HepG2 (cell line): ENCODE results near the gene CYSRT1. TPM values are rescaled to one million over a fixed set of nuclear protein-coding genes. Genes with fewer than 3 reads are reported as not detected.

Experiments
- JUN ChIP-seq: sonication (generic); formaldehyde crosslinking; IDR thresholded peaks from 2 replicates; pipeline ENCODE4 v1.4.0; 2020; ENCODE audit warnings: mild to moderate bottlenecking, missing genetic modification reagents
- MATR3 ChIP-seq: sonication (generic); formaldehyde crosslinking; IDR thresholded peaks from 2 replicates; pipeline ENCODE4 v1.4.0; 2020; ENCODE audit warnings: missing genetic modification reagents
- RXRA ChIP-seq: sonication (generic); formaldehyde crosslinking; IDR thresholded peaks from 2 replicates; pipeline ENCODE4 v1.5.1; 2020; ENCODE audit warnings: missing genetic modification reagents
- SMARCE1 ChIP-seq: fragments of 450-650 bp; IDR thresholded peaks from 2 replicates; pipeline ENCODE4 v1.6.1; 2017; ENCODE audit warnings: borderline replicate concordance
- SP2 ChIP-seq: sonication (generic); formaldehyde crosslinking; IDR thresholded peaks from 2 replicates; pipeline ENCODE4 v1.5.1; 2020; ENCODE audit warnings: mild to moderate bottlenecking, missing genetic modification reagents
- TBL1XR1 ChIP-seq: fragments of 150-350 bp; IDR thresholded peaks from 2 replicates; pipeline ENCODE4 v1.6.1; 2014; ENCODE audit warnings: borderline replicate concordance, low read length; ENCODE audit not compliant: partially characterized antibody
- ZFX ChIP-seq: sonication (generic); formaldehyde crosslinking; IDR thresholded peaks from 2 replicates; pipeline ENCODE4 v1.4.0; 2020; ENCODE audit warnings: mild to moderate bottlenecking, low read depth, missing genetic modification reagents, moderate library complexity
- ZNF138 ChIP-seq: sonication (generic); formaldehyde crosslinking; IDR thresholded peaks from 2 replicates; pipeline ENCODE4 v1.5.0; 2020; ENCODE audit warnings: mild to moderate bottlenecking, low read depth, missing genetic modification reagents
- ZNF230 ChIP-seq: sonication (generic); formaldehyde crosslinking; IDR thresholded peaks from 2 replicates; pipeline ENCODE4 v1.4.0; 2020; ENCODE audit warnings: mild to moderate bottlenecking, missing genetic modification reagents
- ZNF274 ChIP-seq: sonication (generic); formaldehyde crosslinking; IDR thresholded peaks from 2 replicates; pipeline ENCODE4 v1.5.1; 2020; ENCODE audit warnings: mild to moderate bottlenecking, missing genetic modification reagents
- ZNF567 ChIP-seq: sonication (generic); formaldehyde crosslinking; IDR thresholded peaks from 2 replicates; pipeline ENCODE4 v1.8.1; 2023; ENCODE audit warnings: mild to moderate bottlenecking, missing genetic modification reagents, borderline replicate concordance
- ZNF737 ChIP-seq: sonication (generic); formaldehyde crosslinking; IDR thresholded peaks from 2 replicates; pipeline ENCODE4 v1.5.0; 2020; ENCODE audit warnings: missing genetic modification reagents, mild to moderate bottlenecking, borderline replicate concordance
- ZNF839 ChIP-seq: sonication (generic); formaldehyde crosslinking; IDR thresholded peaks from 2 replicates; pipeline ENCODE4 v1.4.0; 2020; ENCODE audit warnings: missing genetic modification reagents, mild to moderate bottlenecking, borderline replicate concordance
- polyA plus RNA-seq, 8 experiments: library from polyadenylated mRNA; depleted of rRNA in 3 of 8; stranded (reverse) in 7 of 8; unstranded in 1 of 8; fragments of >200 nt; fragmentation: Illumina TruSeq in 4 of 8; extraction: Trizol in 4 of 8; gene quantifications; 2 replicates each; pipeline versions ENCODE4 v1.2.1 to v1.2.3, GENCODE V29; 2011 to 2016; ENCODE audit warnings: low read depth in 4 of 8, missing spikeins in 1 of 8, mixed read lengths in 1 of 8; ENCODE audit not compliant: insufficient read depth in 1 of 8
- total RNA-seq, 5 experiments: library from RNA; depleted of rRNA; stranded (reverse); fragments of >200 nt; fragmentation: Illumina TruSeq; extraction: Trizol; gene quantifications; 2 replicates each; pipeline ENCODE4 v1.2.3, GENCODE V29; 2016; ENCODE audit warnings: low read depth in 1 of 5
- TF ChIP-seq, protein P1 (sequence below): IDR thresholded peaks from 2 replicates; pipeline ENCODE4 v1.6.1; 2012; ENCODE audit warnings: low read depth, low read length, improper control_type of control experiment
- TF ChIP-seq, protein P2 (sequence below), 2 experiments: fragments of 450-650 bp in 1 of 2; sonication (generic) in 1 of 2; formaldehyde crosslinking in 1 of 2; IDR thresholded peaks; 2 replicates each; pipeline versions ENCODE4 v1.6.1 to v1.8.0; 2016 to 2022; ENCODE audit warnings: antibody characterized with exemption in 1 of 2, mild to moderate bottlenecking in 1 of 2, missing genetic modification reagents in 1 of 2
- TF ChIP-seq, protein P3 (sequence below): sonication (generic); formaldehyde crosslinking; conservative IDR thresholded peaks from 2 replicates; pipeline ENCODE4 v1.8.0; 2022; ENCODE audit warnings: missing genetic modification reagents

The CYSRT1 gene
- total and polyA plus RNA-seq, 2 of the 13 experiments (the other 11 are each of a cell fraction or from before 2014, with no cell fraction given), result 1.5 to 2.1 TPM

DNA sequence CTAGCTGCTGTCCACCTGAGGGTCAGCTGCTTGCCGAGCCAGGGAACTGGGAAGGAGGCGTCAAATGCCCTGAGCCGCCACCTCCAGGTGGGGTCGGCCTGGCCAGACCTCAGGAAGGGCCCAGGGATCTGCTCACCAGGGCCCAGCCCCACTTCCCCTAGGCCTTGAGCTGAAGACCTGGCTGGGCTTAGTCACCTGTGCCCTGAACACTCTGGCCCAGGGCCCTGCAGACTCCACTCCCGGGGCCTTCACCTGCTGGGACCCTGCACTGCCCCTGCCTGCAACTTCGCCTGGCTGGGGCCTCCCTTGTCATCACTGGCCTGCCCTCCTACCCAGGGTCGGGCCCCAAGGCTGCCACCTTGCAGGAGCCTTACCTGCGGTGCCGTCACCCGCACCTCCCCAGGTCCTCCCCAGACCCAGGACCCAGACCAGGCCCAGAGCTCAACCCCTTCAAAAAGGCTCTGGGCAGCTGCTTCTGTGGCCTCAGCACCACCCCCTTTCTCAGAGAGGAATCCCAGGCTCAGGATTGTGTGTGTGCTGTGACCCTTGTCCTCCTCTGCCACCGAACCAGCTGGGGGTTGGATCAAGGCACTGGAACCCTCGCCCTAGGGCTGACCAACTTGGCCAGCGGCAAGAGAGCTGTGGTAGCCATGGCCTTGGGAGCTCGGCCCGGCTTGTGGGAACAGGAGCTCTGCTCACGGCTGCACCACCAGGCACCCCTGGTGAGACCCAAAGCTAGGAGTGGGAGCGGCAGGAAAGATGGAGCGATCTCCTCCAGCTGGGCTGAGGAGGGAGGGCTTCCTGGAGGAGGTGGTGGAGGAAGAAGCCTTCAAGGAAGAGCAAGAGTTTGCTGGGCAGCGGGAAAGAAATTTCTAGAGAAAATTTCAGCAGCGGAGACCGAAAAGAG is 29.0 kb downstream of the CYSRT1 start (continued):
- no peak for TF ChIP-seq ZNF138 (CRISPR knock-in tag)
- no peak for TF ChIP-seq JUN (CRISPR knock-in tag)
- no peak for TF ChIP-seq SP2 (CRISPR knock-in tag)
- TF ChIP-seq, protein P1, sequence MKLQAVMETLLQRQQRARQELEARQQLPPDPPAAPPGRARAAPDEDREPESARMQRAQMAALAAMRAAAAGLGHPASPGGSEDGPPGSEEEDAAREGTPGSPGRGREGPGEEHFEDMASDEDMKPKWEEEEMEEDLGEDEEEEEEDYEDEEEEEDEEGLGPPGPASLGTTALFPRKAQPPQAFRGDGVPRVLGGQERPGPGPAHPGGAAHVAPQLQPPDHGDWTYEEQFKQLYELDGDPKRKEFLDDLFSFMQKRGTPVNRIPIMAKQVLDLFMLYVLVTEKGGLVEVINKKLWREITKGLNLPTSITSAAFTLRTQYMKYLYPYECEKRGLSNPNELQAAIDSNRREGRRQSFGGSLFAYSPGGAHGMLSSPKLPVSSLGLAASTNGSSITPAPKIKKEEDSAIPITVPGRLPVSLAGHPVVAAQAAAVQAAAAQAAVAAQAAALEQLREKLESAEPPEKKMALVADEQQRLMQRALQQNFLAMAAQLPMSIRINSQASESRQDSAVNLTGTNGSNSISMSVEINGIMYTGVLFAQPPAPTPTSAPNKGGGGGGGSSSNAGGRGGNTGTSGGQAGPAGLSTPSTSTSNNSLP, result no peak
- no peak for TF ChIP-seq ZNF274 (CRISPR knock-in tag)
- TF ChIP-seq ZNF567 (CRISPR knock-in tag), result no peak
- TF ChIP-seq SMARCE1, result no peak
- peak; percentile 78 for TF ChIP-seq ZFX (CRISPR knock-in tag)
- TF ChIP-seq, protein P2, sequence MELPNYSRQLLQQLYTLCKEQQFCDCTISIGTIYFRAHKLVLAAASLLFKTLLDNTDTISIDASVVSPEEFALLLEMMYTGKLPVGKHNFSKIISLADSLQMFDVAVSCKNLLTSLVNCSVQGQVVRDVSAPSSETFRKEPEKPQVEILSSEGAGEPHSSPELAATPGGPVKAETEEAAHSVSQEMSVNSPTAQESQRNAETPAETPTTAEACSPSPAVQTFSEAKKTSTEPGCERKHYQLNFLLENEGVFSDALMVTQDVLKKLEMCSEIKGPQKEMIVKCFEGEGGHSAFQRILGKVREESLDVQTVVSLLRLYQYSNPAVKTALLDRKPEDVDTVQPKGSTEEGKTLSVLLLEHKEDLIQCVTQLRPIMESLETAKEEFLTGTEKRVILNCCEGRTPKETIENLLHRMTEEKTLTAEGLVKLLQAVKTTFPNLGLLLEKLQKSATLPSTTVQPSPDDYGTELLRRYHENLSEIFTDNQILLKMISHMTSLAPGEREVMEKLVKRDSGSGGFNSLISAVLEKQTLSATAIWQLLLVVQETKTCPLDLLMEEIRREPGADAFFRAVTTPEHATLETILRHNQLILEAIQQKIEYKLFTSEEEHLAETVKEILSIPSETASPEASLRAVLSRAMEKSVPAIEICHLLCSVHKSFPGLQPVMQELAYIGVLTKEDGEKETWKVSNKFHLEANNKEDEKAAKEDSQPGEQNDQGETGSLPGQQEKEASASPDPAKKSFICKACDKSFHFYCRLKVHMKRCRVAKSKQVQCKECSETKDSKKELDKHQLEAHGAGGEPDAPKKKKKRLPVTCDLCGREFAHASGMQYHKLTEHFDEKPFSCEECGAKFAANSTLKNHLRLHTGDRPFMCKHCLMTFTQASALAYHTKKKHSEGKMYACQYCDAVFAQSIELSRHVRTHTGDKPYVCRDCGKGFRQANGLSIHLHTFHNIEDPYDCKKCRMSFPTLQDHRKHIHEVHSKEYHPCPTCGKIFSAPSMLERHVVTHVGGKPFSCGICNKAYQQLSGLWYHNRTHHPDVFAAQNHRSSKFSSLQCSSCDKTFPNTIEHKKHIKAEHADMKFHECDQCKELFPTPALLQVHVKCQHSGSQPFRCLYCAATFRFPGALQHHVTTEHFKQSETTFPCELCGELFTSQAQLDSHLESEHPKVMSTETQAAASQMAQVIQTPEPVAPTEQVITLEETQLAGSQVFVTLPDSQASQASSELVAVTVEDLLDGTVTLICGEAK (IDR thresholded peaks at IDR 0.05), result no peak
- TF ChIP-seq, protein P2 (CRISPR knock-in tag; IDR thresholded peaks at IDR 0.05), result no peak
- TF ChIP-seq RXRA, result peak; percentile 43; the same call in 1 of the 2 replicates
- TF ChIP-seq, protein P3, sequence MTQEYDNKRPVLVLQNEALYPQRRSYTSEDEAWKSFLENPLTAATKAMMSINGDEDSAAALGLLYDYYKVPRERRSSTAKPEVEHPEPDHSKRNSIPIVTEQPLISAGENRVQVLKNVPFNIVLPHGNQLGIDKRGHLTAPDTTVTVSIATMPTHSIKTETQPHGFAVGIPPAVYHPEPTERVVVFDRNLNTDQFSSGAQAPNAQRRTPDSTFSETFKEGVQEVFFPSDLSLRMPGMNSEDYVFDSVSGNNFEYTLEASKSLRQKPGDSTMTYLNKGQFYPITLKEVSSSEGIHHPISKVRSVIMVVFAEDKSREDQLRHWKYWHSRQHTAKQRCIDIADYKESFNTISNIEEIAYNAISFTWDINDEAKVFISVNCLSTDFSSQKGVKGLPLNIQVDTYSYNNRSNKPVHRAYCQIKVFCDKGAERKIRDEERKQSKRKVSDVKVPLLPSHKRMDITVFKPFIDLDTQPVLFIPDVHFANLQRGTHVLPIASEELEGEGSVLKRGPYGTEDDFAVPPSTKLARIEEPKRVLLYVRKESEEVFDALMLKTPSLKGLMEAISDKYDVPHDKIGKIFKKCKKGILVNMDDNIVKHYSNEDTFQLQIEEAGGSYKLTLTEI (CRISPR knock-in tag), result no peak
- TF ChIP-seq ZNF230 (CRISPR knock-in tag), result no peak
- no peak for TF ChIP-seq ZNF839 (CRISPR knock-in tag)
- TF ChIP-seq ZNF737 (CRISPR knock-in tag), result no peak
- TF ChIP-seq MATR3 (CRISPR knock-in tag), result no peak
- TF ChIP-seq TBL1XR1, result no peak
